SW480 (cell line): ENCODE measurements around the gene GAPVD1.
"Not testable (repeated sequence)": the region's sequence is repeated elsewhere in the genome, so short reads cannot be mapped to it uniquely, and the experiment has no call there.

Source experiments
- DNase-seq: peaks from one replicate; pipeline ENCODE4 v3.0.0-alpha.2; 2016; ENCODE audit warnings: low spot score

The GAPVD1 gene, protein sequence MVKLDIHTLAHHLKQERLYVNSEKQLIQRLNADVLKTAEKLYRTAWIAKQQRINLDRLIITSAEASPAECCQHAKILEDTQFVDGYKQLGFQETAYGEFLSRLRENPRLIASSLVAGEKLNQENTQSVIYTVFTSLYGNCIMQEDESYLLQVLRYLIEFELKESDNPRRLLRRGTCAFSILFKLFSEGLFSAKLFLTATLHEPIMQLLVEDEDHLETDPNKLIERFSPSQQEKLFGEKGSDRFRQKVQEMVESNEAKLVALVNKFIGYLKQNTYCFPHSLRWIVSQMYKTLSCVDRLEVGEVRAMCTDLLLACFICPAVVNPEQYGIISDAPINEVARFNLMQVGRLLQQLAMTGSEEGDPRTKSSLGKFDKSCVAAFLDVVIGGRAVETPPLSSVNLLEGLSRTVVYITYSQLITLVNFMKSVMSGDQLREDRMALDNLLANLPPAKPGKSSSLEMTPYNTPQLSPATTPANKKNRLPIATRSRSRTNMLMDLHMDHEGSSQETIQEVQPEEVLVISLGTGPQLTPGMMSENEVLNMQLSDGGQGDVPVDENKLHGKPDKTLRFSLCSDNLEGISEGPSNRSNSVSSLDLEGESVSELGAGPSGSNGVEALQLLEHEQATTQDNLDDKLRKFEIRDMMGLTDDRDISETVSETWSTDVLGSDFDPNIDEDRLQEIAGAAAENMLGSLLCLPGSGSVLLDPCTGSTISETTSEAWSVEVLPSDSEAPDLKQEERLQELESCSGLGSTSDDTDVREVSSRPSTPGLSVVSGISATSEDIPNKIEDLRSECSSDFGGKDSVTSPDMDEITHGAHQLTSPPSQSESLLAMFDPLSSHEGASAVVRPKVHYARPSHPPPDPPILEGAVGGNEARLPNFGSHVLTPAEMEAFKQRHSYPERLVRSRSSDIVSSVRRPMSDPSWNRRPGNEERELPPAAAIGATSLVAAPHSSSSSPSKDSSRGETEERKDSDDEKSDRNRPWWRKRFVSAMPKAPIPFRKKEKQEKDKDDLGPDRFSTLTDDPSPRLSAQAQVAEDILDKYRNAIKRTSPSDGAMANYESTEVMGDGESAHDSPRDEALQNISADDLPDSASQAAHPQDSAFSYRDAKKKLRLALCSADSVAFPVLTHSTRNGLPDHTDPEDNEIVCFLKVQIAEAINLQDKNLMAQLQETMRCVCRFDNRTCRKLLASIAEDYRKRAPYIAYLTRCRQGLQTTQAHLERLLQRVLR (N-terminal part only)

DNA sequence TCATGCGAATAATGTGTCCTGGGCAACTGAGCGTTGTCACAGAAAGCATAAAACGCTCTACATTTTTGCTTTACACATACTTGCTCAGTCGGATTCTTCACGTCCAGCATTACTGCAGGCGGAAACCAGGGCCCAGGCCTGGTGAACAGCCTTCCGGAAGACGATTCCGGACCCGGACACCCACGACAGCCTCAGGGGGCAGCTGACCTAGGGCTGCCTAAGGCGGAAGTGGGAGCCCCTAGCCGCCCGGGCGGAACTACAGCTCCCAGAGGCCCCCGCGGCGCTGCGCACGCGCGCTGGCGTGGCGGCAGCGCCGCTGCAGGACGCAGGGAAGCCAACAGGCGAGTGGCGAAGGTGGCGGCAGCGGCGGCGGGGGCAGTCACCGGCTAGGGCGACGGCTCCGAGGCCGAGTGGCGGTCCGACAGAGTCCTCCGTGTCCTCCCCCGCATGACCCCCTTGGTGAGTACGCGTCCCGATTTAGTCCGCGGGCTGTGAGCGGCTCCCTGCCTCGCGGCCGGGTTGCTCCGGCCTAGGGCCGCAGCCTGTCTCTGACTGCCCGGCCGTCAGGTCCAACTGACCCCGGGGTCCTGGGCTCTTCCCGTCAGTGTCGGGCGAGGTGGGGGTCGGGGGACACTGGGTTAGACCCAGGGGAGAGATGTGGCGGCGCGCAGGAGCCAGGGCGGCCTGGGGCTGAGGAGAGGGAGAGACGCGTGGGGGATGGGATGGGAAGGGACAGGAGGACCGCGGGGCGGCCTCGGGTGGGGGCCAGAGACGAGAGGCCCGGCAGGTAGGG is at the start of gene GAPVD1:
TSS of gene GAPVD1 (plus strand) at position 326 of the 793 bp plus-strand sequence. CDS start 37,096 bp downstream, outside the sequence.
- DNase-seq: peak; percentile 94

DNA sequence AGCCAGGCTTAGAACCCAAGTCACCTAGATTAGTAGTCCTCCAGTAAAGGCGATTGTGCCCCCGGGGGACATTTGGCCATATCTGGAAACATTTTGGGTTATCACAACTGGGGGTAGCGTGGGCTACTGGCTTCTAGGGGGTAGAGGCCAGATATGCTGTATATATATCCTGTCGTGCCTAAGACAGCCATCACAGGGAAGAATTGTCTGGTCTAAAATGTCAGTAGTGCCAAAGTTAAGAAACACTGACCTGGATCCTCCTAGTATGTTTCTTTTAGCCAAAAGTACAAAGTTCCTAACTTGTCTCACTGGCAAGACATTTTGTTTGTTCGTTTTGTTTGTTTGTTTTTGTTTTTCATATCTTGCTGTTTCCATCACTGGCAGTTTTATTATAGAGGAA is 47.4 kb upstream of the GAPVD1 start:
- no peak for DNase-seq

DNA sequence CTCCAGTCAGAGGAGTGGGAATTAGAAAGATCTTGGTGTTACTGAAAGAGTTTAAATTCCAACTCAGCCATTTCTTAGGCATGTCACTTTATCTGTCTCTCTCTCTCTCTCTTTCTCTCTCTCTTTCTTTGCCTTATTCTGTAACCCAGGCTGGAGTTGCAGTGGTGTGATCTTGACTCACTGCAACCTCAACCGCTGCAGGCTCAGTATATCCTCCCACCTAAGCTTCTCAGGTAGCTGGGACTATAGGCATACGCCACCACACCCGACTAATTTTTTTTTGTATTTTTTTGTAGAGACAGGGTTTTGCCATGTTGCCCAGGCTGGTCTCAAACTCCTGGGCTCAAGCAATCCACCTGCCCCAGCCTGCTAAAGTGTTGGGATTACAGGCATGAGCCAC is 43.0 kb upstream of the GAPVD1 start:
- DNase-seq: no peak

DNA sequence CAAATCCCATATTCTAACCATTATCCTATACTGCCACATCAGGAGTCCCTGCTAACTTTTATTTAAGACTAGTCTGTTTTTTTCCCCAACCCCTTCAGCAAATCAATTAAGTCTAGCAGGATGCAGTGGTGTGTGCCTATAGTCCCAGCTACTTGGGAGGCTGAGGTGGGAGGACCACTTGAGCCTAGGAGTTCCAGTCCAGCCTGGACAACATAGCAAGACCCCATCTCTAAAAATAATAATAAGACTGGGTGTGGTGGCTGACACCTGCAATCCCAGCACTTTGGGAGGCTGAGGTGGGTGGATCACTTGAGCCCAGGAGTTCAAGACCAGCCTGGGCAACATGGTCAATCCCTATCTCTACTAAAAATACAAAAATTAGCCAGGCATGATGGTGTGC is 36.8 kb upstream of the GAPVD1 start:
- DNase-seq: not testable (repeated sequence)

- no peak for DNase-seq
Observed at GRCh38 chr9:125227761-125228160, 33.9 kb upstream of the GAPVD1 start.

- peak; percentile 55 for DNase-seq
Observed at GRCh38 chr9:125233678-125234077, 27.9 kb upstream of the GAPVD1 start.

DNA sequence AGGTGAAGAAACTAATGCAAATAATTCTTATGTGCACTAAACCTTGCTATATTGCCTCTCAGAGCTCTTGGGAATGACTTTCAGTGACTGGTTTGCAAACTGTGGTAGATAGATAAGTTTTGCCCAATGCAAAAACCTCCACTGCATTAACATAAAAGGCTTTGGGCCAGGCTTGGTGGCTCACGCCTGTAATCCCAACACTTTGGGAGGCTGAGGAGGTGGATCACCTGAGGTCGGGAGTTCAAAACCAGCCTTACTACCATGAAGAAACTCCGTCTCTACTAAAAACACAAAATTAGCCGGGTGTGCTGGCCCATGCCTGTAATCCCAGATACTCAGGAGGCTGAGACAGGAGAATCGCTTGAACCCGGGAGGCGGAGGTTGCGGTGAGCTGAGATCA is 27.5 kb upstream of the GAPVD1 start:
- DNase-seq: not testable (repeated sequence)

DNA sequence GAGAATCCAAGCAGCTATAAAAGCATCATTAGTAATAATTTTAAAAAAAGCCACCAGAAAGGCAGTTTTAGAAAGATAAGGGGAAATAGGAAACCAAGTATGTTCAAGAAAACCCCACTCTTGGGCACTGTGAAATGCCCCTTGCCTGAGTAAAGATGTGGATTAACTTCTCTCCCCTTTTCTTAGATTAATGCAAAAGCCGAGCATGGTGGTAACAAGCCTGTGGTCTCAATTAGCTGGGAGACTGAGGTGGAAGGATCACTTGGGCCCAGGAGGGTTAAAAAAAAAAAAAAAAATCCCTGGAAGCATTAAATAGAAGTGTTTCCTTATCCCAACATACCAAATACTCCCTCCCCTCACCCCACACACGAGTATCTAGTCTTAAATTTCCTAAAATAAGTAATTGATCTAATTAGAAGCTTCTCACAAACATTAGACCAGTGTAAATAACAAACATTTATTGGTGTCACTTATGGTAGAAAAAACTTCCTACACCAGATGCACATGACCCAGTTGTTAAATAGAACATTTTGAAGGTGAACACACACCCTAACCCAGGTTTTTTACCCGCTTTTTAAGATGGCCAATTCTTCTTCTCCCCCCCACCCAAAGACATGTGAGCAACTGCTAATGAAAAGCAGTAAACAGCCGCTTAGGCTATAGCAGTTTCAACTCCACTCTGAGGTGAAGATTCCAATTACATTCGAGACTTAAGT is 25.7 kb upstream of the GAPVD1 start:
- no peak for DNase-seq

GRCh38 chr9:125236520-125237159 is 25.0 kb upstream of the GAPVD1 start:
- DNase-seq: not testable (repeated sequence)

GRCh38 chr9:125238127-125238914 is 23.3 kb upstream of the GAPVD1 start:
- no peak for DNase-seq

GRCh38 chr9:125238915-125239446 is 22.6 kb upstream of the GAPVD1 start:
- no peak for DNase-seq

- no peak for DNase-seq
Observed at GRCh38 chr9:125239631-125240597, 21.7 kb upstream of the GAPVD1 start.

GRCh38 chr9:125240649-125240999 is 21.0 kb upstream of the GAPVD1 start:
- DNase-seq: peak; percentile 18

DNA sequence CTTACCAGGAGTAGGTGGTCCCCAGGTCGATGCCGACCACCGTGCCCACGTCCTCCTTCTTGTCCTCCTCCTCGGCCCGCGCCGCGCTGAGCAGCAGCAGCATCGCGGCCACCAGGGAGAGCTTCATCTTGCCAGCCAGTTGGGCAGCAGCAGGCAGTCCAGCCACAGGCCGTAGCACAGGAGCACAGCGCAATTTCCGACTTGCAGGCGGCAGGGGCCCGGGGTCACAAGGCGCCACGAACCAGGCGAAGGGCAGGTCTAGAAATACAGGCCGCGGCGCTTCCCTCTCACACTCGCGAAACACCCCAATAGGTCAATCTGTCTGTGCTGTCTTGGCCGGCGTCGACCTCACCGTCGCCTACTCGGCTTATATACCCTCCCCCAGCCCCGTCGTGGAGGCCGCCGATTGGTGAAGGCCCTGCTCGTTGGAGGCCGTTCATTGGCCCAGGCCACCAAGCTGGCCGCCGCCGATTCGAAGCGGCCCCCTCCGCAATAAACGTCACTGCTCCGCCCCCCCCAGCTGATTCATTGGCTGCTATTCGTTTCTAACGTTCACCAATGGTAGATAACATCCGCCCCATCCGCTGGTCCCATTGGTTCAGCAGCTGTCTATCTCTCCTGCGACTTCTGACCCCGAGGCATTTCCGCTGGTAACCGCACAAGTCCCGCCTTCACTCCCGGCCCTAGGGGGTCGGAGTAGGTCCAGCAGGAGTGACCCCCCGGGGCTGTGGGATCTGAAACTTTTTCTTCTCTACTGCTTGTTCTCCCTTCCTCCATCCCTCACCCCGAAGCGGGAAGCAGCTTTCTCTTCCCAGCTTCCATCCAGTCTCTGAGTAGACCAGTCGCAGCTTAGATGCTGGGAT is 20.4 kb upstream of the GAPVD1 start, which contains the start of gene HSPA5:
TSS of gene HSPA5 (minus strand) at position 344 of the 863 bp plus-strand sequence. CDS start at position 127, 217 bp downstream.
- peak; percentile 99 for DNase-seq

- peak; percentile 43 for DNase-seq
Observed at GRCh38 chr9:125241863-125242739, 19.5 kb upstream of the GAPVD1 start.

- DNase-seq: no peak
Observed at GRCh38 chr9:125243792-125244260, 17.8 kb upstream of the GAPVD1 start.
